ENCODE results near the gene PRKCE.

Gene PRKCE

GRCh38 chr2:46094689-46095088, 443.2 kb downstream of the PRKCE start:
- Histone ChIP-seq H2BK120ac (ENCODE audit: low read depth, low read length) (no peak overlapping the region), H2BK15ac (replicated peaks; ENCODE audit: low read depth) (no peak overlapping the region), H4K8ac (ENCODE audit: low read depth, low read length) (no peak overlapping the region), H3K4me3 (ENCODE audit: low read length) (no peak overlapping the region), H3K56ac (ENCODE audit: low read length) (no peak overlapping the region), H3K36me3 (ENCODE audit: control insufficient read depth, insufficient read depth, low read length) (no peaks in the 10 kb centered on the region), H3K79me2 (ENCODE audit: control insufficient read depth, insufficient read depth, low read length) (no peaks in the 10 kb centered on the region), H3K27me3 (ENCODE audit: insufficient read depth, low read length, poor library complexity) (no peaks in the 10 kb centered on the region), H3K9ac (ENCODE audit: low read length) (no peak overlapping the region), H3K27ac (ENCODE audit: low read depth, low read length) (no peak overlapping the region), H3K4ac (ENCODE audit: low read depth, low read length) (no peak overlapping the region), H3K4me1 (ENCODE audit: control insufficient read depth, low read depth, low read length) (no peaks in the 10 kb centered on the region), H3K23ac (ENCODE audit: low read length) (no peak overlapping the region), H3K79me1 (ENCODE audit: low read length) (no peaks in the 10 kb centered on the region), H3K4me2 (ENCODE audit: low read length) (no peak overlapping the region), H2BK5ac (ENCODE audit: low read length) (no peak overlapping the region), H4K5ac (ENCODE audit: low read length) (no peak overlapping the region), H2AK5ac (ENCODE audit: low read length) (no peak overlapping the region), H3K18ac (ENCODE audit: low read length) (no peak overlapping the region)
- DNase-seq, result no peak
- no CpG with 5 or more reads among the region's 3 CpGs for WGBS (ENCODE audit: extremely low coverage, insufficient coverage, low lambda C conversion rate)

GRCh38 chr2:46095830-46096229, 444.4 kb downstream of the PRKCE start:
- Histone ChIP-seq H3K23ac (ENCODE audit: low read length) (no peak overlapping the region), H3K27me3 (ENCODE audit: insufficient read depth, low read length, poor library complexity) (no peaks in the 10 kb centered on the region), H3K36me3 (ENCODE audit: control insufficient read depth, insufficient read depth, low read length) (no peaks in the 10 kb centered on the region), H2BK120ac (ENCODE audit: low read depth, low read length) (no peak overlapping the region), H3K4me3 (ENCODE audit: low read length) (no peak overlapping the region), H3K27ac (ENCODE audit: low read depth, low read length) (no peak overlapping the region), H2AK5ac (ENCODE audit: low read length) (no peak overlapping the region), H3K4ac (ENCODE audit: low read depth, low read length) (no peak overlapping the region), H3K79me2 (ENCODE audit: control insufficient read depth, insufficient read depth, low read length) (no peaks in the 10 kb centered on the region), H2BK15ac (replicated peaks; ENCODE audit: low read depth) (no peak overlapping the region), H3K18ac (ENCODE audit: low read length) (no peak overlapping the region), H4K5ac (ENCODE audit: low read length) (no peak overlapping the region), H3K79me1 (ENCODE audit: low read length) (no peaks in the 10 kb centered on the region), H4K8ac (ENCODE audit: low read depth, low read length) (no peak overlapping the region), H3K4me1 (ENCODE audit: control insufficient read depth, low read depth, low read length) (no peaks in the 10 kb centered on the region), H3K9ac (ENCODE audit: low read length) (no peak overlapping the region), H3K56ac (ENCODE audit: low read length) (no peak overlapping the region), H3K4me2 (ENCODE audit: low read length) (no peak overlapping the region), H2BK5ac (ENCODE audit: low read length) (no peak overlapping the region)
- DNase-seq, result no peak
- no CpG with 5 or more reads among the region's 1 CpG for WGBS (ENCODE audit: extremely low coverage, insufficient coverage, low lambda C conversion rate)

- WGBS (ENCODE audit: extremely low coverage, insufficient coverage, low lambda C conversion rate), result no CpG with 5 or more reads among the region's 1 CpG
- no peak overlapping the region for H3K4me3 ChIP-seq (ENCODE audit: low read length)
- no peaks in the 10 kb centered on the region for H3K27me3 ChIP-seq (ENCODE audit: insufficient read depth, low read length, poor library complexity)
- no peak overlapping the region for H3K56ac ChIP-seq (ENCODE audit: low read length)
- no peaks in the 10 kb centered on the region for H3K79me1 ChIP-seq (ENCODE audit: low read length)
- no peak overlapping the region for H4K8ac ChIP-seq (ENCODE audit: low read depth, low read length)
- no peak overlapping the region for H4K5ac ChIP-seq (ENCODE audit: low read length)
- no peak overlapping the region for H3K23ac ChIP-seq (ENCODE audit: low read length)
- H3K9ac ChIP-seq (ENCODE audit: low read length), result no peak overlapping the region
- H2BK120ac ChIP-seq (ENCODE audit: low read depth, low read length), result no peak overlapping the region
- H3K18ac ChIP-seq (ENCODE audit: low read length), result no peak overlapping the region
- H3K4me1 ChIP-seq (ENCODE audit: control insufficient read depth, low read depth, low read length), result no peaks in the 10 kb centered on the region
- no peak overlapping the region for H3K4me2 ChIP-seq (ENCODE audit: low read length)
- H2BK15ac ChIP-seq (replicated peaks; ENCODE audit: low read depth), result no peak overlapping the region
- H2BK5ac ChIP-seq (ENCODE audit: low read length), result no peak overlapping the region
- H3K27ac ChIP-seq (ENCODE audit: low read depth, low read length), result no peak overlapping the region
- no peak overlapping the region for H3K4ac ChIP-seq (ENCODE audit: low read depth, low read length)
- no peak overlapping the region for H2AK5ac ChIP-seq (ENCODE audit: low read length)
- H3K36me3 ChIP-seq (ENCODE audit: control insufficient read depth, insufficient read depth, low read length), result no peaks in the 10 kb centered on the region
- peak; percentile 24 for DNase-seq
- no peaks in the 10 kb centered on the region for H3K79me2 ChIP-seq (ENCODE audit: control insufficient read depth, insufficient read depth, low read length)
These were observed 444.8 kb downstream of the PRKCE start for GRCh38 chr2:46096260-46096659.

GRCh38 chr2:46097714-46098480, 446.4 kb downstream of the PRKCE start:
- H3K9ac ChIP-seq (ENCODE audit: low read length), result no peak overlapping the region
- H3K36me3 ChIP-seq (ENCODE audit: control insufficient read depth, insufficient read depth, low read length), result no peaks in the 10 kb centered on the region
- no peak overlapping the region for H3K23ac ChIP-seq (ENCODE audit: low read length)
- no peaks in the 10 kb centered on the region for H3K27me3 ChIP-seq (ENCODE audit: insufficient read depth, low read length, poor library complexity)
- DNase-seq, result peak; percentile 28
- WGBS (ENCODE audit: extremely low coverage, insufficient coverage, low lambda C conversion rate), result no CpG with 5 or more reads among the region's 4 CpGs
- H3K4me1 ChIP-seq (ENCODE audit: control insufficient read depth, low read depth, low read length), result no peaks in the 10 kb centered on the region
- H4K5ac ChIP-seq (ENCODE audit: low read length), result no peak overlapping the region
- no peaks in the 10 kb centered on the region for H3K79me1 ChIP-seq (ENCODE audit: low read length)
- H2BK15ac ChIP-seq (replicated peaks; ENCODE audit: low read depth), result no peak overlapping the region
- H2BK5ac ChIP-seq (ENCODE audit: low read length), result no peak overlapping the region
- no peak overlapping the region for H3K4me3 ChIP-seq (ENCODE audit: low read length)
- H3K4ac ChIP-seq (ENCODE audit: low read depth, low read length), result no peak overlapping the region
- no peak overlapping the region for H3K18ac ChIP-seq (ENCODE audit: low read length)
- no peak overlapping the region for H3K56ac ChIP-seq (ENCODE audit: low read length)
- no peak overlapping the region for H2BK120ac ChIP-seq (ENCODE audit: low read depth, low read length)
- no peak overlapping the region for H3K27ac ChIP-seq (ENCODE audit: low read depth, low read length)
- H3K4me2 ChIP-seq (ENCODE audit: low read length), result no peak overlapping the region
- H3K79me2 ChIP-seq (ENCODE audit: control insufficient read depth, insufficient read depth, low read length), result no peaks in the 10 kb centered on the region
- no peak overlapping the region for H2AK5ac ChIP-seq (ENCODE audit: low read length)
- no peak overlapping the region for H4K8ac ChIP-seq (ENCODE audit: low read depth, low read length)

- no peaks in the 10 kb centered on the region for H3K4me1 ChIP-seq (ENCODE audit: control insufficient read depth, low read depth, low read length)
- H4K5ac ChIP-seq (ENCODE audit: low read length), result no peak overlapping the region
- no peaks in the 10 kb centered on the region for H3K27me3 ChIP-seq (ENCODE audit: insufficient read depth, low read length, poor library complexity)
- no peaks in the 10 kb centered on the region for H3K79me2 ChIP-seq (ENCODE audit: control insufficient read depth, insufficient read depth, low read length)
- no peak overlapping the region for H3K4ac ChIP-seq (ENCODE audit: low read depth, low read length)
- H2BK5ac ChIP-seq (ENCODE audit: low read length), result no peak overlapping the region
- H3K27ac ChIP-seq (ENCODE audit: low read depth, low read length), result no peak overlapping the region
- WGBS (ENCODE audit: extremely low coverage, insufficient coverage, low lambda C conversion rate), result no CpG with 5 or more reads among the region's 1 CpG
- H3K9ac ChIP-seq (ENCODE audit: low read length), result no peak overlapping the region
- no peak overlapping the region for H3K56ac ChIP-seq (ENCODE audit: low read length)
- H3K23ac ChIP-seq (ENCODE audit: low read length), result no peak overlapping the region
- H3K36me3 ChIP-seq (ENCODE audit: control insufficient read depth, insufficient read depth, low read length), result no peaks in the 10 kb centered on the region
- no peak for DNase-seq
- no peak overlapping the region for H2BK15ac ChIP-seq (replicated peaks; ENCODE audit: low read depth)
- no peaks in the 10 kb centered on the region for H3K79me1 ChIP-seq (ENCODE audit: low read length)
- no peak overlapping the region for H4K8ac ChIP-seq (ENCODE audit: low read depth, low read length)
- no peak overlapping the region for H2BK120ac ChIP-seq (ENCODE audit: low read depth, low read length)
- H3K4me3 ChIP-seq (ENCODE audit: low read length), result no peak overlapping the region
- H3K4me2 ChIP-seq (ENCODE audit: low read length), result no peak overlapping the region
- no peak overlapping the region for H3K18ac ChIP-seq (ENCODE audit: low read length)
- H2AK5ac ChIP-seq (ENCODE audit: low read length), result no peak overlapping the region
These were observed 447.2 kb downstream of the PRKCE start for GRCh38 chr2:46098621-46099062.
